Sigmoid colon (tissue), 4 donors: ENCODE measurements around the gene LCP2.

Experiments
- CTCF ChIP-seq, 4 experiments: fragments of 450-650 bp in 3 of 4; fragments of 200-600 bp in 1 of 4; IDR thresholded peaks; one replicate each; pipeline ENCODE4 v1.5.1; 2016 to 2019; ENCODE audit warnings: antibody characterized with exemption in 4 of 4, mild to moderate bottlenecking in 3 of 4, moderate library complexity in 2 of 4
- EP300 ChIP-seq, 4 donors: sonication (generic); formaldehyde crosslinking; IDR thresholded peaks; one replicate each; pipeline ENCODE4 v1.6.1; 2017; ENCODE audit warnings: antibody characterized with exemption in 4 of 4
- POLR2A ChIP-seq, 2 donors: fragments of 450-650 bp; IDR thresholded peaks; one replicate each; pipeline ENCODE4 v1.6.1; 2016; ENCODE audit warnings: antibody characterized with exemption in 2 of 2, mild to moderate bottlenecking in 2 of 2, moderate library complexity in 2 of 2
- POLR2AphosphoS5 ChIP-seq, 4 donors: sonication (generic); formaldehyde crosslinking; IDR thresholded peaks; one replicate each; pipeline ENCODE4 v1.6.1; 2017; ENCODE audit warnings: antibody characterized with exemption in 4 of 4

- no peak for TF ChIP-seq CTCF (IDR thresholded peaks at IDR 0.05)
- TF ChIP-seq POLR2A (IDR thresholded peaks at IDR 0.05), result no peak
- TF ChIP-seq POLR2AphosphoS5 (IDR thresholded peaks at IDR 0.05), result no peak
- no peak for TF ChIP-seq EP300 (IDR thresholded peaks at IDR 0.05)
These were observed 14.3 kb downstream of the LCP2 start for GRCh38 chr5:170283296-170283695.
